Non-pigmented ciliary epithelial cell (primary cell): ENCODE results near the gene SUCLG2.

ENCODE experiments used
- DNase-seq: peaks from one replicate; pipeline ENCODE4 v3.0.0-alpha.2; 2010; ENCODE audit warnings: low read depth

SUCLG2 gene

DNA sequence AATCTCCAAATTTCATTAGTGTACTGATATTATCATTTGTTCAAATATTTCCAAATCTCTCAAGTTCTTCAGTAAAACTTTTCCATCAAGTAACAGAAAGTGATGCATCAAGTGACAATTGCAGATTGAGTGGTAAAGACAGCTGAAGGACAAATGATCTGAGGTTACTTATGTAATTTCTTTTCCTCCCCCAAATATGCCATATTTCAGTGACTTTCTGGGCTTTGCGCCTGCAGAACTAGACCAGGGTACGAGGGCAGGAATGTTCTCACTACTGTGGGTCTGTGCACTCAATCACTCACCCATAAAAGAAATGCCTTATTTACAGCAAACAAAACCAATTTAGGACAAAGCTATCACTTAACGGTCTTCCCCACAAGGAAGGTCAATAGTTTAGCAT lies 4.7 kb downstream of the SUCLG2 start:
- DNase-seq, result no peak

DNA sequence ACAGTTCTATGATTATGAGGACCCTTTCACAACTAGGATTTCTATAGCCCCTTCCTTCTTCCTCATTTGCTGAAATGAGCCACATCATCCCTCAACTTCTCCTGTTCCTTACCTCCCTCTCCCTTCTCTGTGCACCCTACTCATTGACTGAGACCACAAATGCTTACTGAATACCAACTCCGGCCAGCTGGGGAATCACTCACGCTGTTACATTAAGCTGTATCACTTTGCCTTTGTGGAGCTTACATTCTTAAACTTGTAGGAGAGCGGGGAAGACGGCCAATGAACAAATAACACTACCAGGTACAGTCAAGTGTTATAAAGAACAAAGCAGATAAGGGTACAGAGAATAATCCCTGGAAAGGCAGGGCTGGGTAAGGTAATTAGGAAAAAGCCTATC lies 5.7 kb downstream of the SUCLG2 start:
- DNase-seq, result no peak

DNA sequence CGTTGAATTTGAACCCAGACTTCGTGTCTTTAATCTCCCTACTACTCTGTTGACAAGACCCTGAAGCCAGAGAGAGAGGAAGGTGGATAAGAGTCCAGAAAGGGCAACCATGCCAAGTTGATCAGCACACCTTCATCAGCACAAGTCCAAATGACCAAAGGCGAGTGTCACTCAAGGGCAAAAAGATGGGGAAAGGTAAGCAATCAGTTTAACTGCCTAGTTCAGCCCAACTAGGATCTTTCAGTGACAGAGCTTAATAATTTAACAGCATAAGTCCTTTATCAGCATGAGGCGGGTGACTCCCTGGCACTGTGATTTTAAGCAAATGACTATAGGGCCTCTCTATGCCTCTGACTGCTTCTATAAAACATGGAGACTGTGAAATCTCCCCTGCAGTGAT lies 6.2 kb downstream of the SUCLG2 start:
- no peak for DNase-seq

DNA sequence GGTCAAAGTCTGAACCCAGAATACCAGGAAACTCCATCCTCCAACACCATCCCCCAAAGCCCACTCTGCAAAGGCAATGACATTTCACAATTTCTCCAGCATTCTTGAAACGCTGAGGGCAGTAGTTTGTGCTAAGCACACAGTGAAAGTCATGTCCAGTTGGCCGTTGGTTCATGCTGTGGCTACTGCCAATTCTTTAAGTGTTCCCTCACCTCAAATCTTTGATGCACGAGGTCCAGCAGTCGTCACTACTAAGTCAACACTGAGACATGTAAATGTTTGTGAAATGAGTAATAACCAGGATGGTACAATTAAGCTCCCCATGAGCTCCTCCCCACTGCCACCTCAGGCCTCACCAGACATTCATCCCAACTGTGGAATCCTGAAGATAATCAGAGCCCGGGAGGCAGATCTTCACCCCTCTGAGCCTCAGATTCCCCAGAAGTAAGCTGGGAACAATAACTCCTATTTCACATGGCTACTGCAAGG lies 7.0 kb downstream of the SUCLG2 start:
- peak; percentile 98 for DNase-seq

DNA sequence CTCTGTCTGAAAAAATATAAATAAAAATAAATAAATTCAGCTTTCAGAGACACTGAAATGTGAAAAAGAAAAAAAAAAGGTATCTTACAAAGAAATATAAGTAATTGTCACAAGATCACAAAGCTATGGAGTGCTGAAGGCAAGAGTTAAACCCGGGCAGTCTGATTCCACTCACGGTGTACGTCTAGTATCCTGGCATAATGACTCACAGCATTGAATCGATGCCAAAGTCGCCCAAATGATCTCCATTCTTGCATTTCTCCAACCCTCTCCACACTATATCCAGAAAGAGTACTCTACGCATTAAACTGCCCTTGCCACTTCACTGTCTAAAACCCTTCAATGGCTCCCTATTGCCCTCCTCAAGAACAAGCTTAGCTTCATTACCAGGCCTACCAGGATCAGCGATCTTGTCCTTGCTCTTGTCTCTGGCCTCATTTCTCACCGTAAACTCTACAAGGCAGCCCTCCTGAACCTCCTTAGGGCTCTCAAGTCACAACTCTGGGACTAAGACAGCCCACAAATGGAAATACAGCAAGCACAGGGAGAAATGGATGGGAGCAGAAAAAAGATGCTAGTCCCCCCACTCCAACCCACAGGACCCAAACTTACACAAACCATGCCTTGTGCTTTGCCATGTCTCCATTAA lies 7.7 kb downstream of the SUCLG2 start:
- no peak for DNase-seq

DNA sequence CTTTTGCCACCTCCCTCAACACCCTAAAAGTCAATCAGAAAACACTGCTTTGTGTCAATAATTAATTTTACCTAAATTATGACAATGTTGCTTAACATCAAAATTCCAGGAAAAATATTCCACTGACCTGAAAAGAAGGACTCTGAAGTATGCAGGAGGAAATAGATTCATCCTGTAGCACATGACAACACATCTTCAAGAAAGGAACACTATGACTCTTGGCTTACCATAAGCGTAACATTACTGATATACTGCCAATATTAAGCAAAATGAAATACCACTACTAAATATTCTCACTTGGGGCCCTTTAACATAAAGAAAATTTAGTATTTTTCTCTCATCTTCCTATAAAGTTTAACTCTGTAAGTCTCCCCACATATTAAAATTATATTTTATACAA lies 9.6 kb downstream of the SUCLG2 start:
- DNase-seq, result no peak

DNA sequence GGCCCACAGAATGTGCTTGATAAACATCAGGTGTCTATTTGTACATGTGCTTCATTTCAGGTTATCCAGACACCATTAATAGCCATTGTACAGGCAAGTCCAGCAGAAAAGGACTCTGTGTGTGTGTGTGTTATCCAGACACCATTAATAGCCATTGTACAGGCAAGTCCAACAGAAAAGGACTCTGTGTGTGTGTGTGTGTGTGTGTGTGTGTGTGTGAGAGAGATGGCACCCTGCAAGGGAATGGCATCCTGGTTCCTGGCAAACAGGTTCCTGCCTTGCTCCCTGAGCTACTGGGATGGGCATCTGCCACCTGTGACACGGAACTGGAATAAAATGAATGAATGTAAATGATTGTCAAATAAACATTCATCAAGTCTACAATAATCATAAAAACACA lies 11.7 kb downstream of the SUCLG2 start:
- DNase-seq, result no peak

DNA sequence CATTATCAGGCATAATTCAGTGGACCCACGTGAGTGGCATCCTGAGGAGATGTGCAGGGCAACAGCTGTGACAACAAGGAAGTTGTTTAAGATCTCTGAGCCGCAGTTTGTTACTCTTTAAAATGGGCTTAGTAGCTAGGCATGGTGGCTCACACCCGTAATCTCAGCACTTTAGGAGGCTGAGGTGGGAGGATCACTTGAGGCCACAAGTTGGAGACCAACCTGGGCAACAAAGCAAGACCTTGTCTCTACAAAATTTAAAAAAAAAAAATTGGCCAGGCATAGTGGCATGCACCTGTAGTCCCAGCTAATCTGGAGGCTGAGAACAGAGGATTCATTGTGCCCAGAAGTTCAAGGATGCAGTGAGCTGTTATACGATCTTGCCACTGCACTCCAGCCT lies 12.2 kb downstream of the SUCLG2 start:
- no peak for DNase-seq

DNA sequence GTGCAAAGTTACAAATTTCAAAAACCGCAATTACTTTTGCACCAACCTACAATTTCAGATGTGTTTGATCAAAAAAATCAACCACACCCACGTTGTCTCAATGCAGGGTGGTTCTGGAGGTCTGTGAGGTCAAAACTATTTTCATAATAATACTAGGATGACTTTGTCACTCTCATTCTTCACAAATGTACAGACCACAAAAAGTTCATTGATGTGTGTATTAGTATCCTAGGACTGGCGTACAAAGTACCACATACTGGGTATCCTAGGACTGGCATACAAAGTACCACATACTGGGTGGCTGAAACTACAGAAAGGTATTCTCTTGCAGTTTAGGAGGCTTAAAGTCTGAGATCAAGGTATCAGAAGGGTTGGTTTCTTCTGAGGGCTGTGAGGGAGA lies 13.0 kb downstream of the SUCLG2 start:
- no peak for DNase-seq

DNA sequence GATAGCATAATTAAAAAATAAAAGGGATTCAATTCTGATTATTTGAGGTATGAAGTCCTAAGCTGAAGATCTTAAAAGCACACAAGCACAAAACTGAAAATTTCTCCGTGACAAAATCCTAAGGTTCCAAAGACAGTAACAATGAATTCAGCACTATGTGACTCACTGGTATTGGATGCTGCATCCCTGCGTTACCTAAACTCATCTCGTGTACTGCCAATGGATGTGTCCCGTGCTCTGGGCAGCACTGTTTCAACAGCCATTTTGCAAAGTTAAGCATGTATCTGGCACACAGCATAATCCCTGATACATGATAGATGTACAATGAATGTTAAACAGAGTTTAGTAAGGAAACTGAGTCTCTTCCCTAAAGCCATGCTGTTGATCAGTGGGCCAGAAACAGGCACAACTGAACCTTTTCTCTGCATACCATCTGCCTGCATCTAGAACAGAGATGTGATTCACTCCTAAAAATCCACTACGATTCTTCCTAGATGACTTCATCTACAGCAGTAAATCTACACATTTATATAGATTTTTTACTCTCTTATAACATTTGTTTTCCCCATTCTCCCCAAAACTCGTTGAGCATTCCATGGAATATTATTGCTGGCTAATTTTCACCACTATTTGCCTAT lies 14.3 kb downstream of the SUCLG2 start:
- no peak for DNase-seq

DNA sequence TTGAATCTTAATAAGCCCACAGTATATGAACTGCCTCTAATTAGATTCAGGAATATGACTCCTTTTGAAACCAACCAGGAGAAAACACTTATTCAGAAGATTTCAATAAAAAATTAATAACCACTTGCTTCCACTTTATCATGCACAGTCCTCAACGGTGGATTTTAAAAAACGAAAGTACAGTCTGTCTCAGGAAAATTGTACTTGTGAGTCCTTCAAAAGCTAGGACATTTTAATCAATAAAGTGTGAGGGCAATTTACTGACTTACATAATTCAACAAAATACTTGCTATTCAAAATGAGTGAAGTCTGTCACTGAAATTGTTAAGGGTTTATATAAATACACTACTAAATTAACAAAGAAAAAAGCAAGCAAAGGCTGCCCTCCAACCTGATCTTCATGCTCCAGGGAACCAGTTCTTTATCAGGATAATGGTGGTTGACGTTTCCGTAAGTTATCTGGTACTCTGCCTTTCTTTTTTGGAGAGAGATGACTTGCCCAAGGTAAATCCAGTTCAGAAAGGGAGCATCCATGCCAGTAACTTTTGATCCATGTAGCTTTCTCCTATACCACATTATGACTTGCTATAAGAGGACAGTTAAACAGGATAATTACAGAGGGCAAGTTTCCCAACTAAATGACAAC lies 17.0 kb downstream of the SUCLG2 start:
- no peak for DNase-seq

DNA sequence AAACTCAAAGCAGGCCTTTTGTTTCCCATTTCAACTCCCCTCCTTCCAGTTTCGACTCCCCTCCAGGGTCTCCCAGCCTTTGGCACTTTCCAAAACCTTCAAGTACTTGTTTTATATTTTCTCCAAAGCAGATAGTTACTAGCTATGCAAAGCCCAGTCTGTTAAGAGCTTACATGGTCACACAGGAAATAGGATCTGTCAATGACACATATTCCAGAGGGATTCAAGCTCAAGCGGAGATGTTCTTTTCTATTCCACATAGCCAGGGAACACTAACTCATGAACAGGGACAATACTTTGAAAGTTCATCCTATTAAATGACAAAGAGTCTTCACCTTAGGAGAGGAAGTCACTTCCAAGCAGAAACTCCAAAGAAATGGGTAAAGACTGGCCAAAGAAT lies 18.6 kb downstream of the SUCLG2 start:
- DNase-seq, result no peak

DNA sequence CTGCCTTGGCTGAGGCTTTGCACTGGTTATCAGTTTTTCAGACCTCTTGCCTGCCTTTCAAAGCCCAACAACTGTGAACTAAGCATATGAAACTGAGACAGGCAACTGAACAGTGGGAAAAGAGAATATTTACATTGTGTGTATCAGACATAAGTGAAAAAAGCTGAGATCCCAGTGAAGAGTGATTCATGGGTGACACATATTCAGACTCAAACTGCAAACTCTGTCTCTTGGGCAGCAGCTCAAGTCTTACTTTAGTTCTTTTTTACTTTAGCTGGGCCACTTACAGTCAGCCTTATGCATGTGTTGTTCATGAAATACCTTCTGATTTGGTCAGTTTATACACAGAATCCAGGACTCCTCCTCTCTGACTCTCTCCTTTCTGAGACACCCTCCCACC lies 19.2 kb downstream of the SUCLG2 start:
- peak; percentile 80 for DNase-seq

DNA sequence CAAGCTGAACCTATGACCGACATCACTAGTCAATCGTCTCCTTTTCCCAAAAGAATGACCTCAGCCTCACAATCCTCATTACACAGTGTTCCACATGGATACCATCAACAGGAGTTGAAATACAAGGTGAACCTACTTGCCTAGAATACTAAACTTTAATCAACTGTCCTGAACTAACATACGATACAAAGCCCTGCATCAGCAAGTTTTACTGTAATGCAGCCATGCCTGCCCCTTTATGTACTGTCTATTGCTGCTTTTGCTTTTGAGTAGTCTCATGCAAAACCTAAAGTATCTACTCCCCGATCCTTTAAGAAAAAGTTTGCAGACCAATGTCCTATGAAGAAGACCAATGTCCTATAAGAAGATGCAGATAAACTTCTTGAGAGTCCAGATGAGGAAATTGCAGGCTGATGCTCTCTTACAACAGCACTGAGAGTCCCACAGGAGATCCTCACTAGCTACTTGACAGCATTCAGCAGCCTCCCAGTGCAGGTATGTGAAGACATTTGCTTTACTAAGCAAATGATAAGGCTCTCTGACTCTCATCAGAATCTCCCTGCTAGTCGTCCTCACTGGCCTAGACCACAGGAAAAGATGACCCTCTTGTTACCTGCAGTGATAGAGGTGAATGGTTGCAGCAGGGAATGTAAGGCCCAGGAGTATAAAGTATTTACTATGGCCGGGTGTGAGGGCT lies 23.6 kb downstream of the SUCLG2 start:
- DNase-seq, result no peak

DNA sequence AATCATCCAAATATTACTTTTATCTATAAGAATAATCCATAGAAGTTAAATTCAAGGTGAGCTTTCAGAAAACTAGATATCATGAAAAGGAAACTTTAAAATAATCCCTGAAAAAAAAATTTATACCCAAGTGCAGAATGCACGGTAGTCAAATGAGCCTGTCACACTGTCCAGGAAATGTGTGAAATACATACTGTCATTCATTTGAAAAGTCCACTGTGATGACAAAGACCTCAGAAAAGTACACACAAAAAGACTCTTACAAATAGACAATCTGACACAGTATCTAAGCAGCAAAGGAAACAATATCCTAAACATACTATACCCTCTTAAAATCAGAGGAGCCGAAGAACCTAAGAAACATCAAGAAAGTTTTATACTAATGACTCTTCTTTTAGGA lies 29.7 kb downstream of the SUCLG2 start:
- no peak for DNase-seq

DNA sequence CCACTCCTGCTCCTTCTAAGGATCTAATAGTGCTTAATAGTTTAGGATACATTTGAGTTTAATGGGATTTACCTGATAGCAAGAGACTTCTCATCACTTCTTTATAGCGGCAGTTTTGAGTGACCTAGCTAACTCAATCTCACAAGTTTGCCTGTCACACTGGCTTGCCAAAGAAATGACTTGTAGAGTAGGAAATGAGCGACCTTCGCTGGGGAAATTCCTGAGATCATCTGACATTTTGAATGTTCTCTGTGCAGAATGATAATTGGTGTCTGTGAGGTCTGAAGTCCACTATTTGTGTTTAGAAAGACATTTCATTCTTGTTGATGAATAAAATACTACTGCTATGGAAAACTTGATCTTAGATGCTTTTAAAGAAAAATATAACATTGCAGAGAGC lies 30.3 kb downstream of the SUCLG2 start:
- no peak for DNase-seq

DNA sequence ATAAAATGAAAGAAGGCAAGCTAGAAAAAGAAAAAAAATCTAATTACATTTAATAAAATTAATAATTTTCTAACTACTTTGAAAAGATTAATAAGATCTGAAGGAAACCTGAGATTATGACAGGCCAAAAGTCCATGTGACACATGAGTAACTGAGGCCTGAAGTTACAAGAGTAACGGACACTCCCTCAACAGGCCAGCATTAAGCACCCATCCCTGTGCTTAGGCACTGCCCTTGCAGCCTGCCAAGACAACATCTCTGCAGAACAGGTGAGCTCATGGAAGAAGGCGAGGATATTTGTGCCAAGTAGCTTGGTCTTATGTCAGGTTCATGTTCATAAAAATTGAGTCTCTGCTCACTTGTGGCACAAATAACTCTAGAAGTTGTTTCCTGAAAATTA lies 31.8 kb downstream of the SUCLG2 start:
- no peak for DNase-seq

DNA sequence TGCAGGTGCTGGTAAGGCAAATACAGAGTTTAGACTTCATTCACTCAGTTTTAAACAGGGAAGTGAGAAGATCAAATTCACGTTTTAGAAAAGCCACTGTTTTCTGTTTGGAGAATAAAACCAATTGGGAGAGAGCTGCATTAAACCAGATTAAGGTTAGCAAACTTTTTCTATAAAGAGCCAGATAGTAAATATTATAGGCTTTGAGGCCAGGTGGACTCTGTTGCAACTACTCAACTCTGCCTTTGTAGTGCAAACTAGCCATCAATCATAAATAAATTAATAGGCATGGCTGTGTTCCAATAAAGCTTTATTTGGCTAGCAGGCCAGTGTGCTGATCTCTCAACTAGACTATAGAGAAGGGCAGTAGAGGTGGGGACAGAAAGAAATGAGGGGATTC lies 33.5 kb downstream of the SUCLG2 start:
- DNase-seq, result no peak

DNA sequence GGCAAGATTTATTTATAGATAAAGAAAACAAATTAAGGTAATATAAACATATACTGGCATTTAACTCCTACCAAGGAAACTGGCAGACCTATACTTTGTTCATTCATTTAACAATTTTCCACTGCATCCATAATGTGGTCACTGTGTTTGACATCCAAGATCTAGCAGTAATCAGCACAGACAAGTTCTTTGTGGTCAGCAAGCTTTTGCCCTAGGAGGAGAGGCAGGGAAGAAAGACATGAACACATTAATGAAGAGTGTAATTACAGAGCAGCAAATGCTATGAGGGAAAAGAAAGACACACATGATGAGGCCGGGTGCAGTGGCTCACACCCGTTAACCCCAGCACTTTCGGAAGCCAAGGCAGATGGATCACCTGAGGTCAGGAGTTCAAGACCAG lies 34.4 kb downstream of the SUCLG2 start:
- DNase-seq, result no peak

DNA sequence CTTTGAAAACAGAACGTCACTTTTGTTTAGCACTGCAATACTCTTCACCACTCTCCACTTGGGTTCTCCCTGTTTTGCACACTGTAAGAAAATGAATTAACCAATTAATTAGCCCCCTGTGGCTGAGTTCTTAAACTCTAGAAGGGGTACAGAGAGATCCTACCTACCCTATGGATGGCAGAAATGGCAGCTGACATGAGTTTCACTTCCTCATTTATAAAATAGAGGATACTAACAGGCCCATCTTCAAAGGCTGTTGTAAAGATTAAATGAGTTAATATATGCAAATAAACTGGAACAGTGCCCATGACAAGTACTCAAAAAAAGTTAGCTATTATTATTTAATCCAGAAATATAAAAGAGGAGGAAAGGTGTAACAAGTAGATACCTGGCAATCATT lies 36.9 kb downstream of the SUCLG2 start:
- no peak for DNase-seq

DNA sequence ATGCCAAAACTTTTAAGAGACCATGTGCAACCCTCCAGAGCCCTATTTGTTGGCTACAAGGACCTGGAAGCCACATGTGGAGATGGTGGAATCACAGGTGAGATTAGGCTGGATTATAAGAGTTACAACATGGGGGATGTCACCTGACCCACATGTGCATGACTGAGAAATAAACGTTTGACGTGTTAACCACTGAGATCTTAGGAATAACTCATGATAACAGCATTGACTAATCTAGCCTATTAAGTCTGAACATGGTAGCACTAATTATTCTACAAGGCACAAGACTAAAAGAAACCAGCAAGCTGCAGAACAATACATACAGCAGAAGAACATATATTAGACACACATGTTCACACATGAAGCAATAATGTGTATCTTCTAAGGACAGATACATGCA lies 38.4 kb downstream of the SUCLG2 start:
- no peak for DNase-seq

DNA sequence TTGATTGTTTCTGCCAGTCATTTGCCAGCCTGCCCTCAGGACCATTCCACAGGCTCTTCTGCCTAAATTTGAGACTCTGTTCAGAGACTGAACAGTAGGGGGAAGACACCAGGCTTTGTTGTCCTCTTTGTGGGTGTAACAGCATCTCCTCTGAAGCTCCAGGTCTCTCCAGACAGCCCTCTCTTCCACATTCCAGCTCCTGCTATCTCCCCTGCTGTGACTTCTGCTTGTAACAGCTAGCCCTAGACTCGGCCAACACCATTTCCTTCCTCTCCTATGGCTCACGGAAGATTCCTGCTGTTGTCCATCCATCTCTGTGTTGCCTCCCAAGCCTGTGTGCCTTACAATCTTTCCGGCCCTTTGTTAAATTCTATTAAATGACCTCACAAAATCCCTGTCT lies 40.2 kb downstream of the SUCLG2 start:
- DNase-seq, result no peak

DNA sequence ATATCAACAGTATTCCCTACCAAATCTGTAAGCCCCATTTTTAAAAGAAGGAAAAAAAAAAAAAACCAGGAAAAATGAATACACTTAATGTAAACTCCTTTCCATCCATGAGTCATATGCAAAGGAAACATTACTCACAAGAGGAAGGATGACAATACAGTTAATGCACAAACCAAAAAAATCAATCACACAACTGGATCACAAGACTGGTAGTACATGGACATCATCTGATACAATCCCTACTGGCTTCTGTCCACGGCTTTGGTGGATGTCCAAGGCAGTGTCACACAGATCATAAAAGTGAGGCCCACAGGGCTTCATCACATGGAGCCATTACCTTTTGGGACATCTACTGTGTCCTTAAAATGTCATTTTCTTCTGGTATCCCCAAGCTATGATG lies 44.0 kb downstream of the SUCLG2 start:
- peak; percentile 59 for DNase-seq
